NCI-H2081 (cell line): Measurements from ENCODE around the gene SEMA3B.
"Not testable (repeated sequence)": the region's sequence is repeated elsewhere in the genome, so short reads cannot be mapped to it uniquely, and the experiment has no call there.

Experiments
- DNase-seq, 2 experiments: peaks; one replicate each; lab custom pipeline; 2025; lab: John Stamatoyannopoulos, UW

SEMA3B gene

DNA sequence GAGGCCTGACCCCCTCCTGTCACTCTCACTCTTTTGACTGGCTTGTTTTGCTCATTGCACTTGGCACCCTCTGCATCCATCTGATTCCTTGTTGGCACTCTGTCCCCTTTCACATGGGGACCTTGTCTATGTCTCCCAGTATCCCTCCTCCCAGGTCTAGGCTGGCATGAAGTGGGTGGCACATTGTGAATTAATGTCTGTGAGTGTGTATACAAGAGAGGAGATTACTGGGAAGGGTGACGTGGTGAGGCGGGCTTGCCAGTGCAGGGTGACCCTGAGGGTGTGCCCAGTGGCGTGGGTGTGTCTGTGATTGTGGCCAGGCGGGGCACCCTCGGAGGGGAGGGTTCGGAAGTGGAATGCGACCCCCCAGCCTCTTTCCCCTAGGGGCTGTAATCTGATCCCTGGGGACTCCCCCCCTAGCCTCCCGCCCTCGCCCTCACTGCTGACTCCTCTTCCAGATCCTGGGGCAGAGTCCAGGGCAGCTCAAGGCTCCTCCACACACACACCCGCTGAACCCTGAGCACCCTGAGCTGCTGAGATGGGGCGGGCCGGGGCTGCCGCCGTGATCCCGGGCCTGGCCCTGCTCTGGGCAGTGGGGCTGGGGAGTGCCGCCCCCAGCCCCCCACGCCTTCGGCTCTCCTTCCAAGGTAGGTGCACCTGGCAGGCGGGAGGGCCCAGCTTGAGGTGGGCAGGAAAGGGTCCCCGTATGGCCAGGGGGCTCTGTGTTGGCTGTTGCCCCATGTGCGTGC lies at the start of gene SEMA3B:
Gene SEMA3B, plus strand, starts transcription at position 445 of the 749 bp plus-strand sequence. Its CDS starts 94 bp downstream, at position 539.
- DNase-seq = no peak

DNA sequence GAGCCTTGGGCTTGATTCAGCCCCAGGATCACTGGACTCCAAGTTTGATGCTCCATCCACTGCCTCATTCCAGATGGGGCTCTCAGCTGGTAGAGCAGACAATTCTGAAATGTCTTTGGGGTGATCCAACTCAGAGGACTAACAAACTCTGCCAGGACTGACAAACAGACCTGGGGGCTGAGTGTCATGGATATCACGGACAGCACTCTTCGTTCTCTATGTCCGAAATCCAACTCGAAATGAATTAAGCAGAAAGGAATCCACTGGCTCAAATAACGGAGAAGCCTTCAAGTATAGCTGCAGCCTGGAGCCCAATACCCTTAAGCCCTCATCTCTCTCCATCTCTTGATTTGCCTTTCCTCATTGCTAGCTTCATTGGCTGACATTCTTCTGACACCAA lies 49.7 kb upstream of the SEMA3B start:
- DNase-seq = no peak

DNA sequence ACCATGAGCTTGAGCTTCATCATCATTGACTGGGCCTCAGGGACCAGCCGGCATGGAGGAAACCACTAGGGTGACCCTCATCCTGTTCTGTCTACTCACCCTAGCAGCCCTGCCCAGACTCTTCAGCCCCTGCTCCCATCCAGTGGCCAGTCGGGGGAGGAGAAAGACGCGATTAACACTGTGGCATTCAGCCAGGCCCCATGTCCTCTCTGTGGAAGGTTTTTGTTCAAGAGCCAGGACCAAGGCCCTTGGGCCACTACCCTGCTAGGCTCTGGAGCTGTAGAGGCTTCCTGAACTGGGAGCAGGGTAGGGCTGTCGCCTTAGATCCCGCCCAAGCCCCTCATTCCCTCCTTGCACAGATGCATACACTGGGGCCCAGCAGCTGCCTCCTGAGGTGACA lies 48.8 kb upstream of the SEMA3B start:
- no peak for DNase-seq

DNA sequence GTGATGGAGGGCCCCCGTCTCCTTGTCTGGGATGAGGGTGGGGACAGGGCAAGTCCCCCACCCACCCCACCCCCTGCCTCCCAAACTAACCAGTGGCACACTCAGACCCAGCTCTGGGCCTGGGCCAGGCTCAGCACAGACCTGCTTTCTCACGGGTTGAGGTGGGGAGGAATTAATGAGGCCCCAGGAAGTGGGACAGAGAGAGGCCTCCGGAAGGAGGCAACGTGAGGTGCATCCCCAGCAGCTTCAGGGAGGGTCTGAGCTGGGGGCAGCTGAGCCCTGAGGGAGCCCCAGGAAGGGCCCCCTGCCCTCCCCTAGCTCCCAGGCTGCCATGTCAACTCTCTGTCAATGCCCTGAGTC lies 47.9 kb upstream of the SEMA3B start:
- DNase-seq = no peak

DNA sequence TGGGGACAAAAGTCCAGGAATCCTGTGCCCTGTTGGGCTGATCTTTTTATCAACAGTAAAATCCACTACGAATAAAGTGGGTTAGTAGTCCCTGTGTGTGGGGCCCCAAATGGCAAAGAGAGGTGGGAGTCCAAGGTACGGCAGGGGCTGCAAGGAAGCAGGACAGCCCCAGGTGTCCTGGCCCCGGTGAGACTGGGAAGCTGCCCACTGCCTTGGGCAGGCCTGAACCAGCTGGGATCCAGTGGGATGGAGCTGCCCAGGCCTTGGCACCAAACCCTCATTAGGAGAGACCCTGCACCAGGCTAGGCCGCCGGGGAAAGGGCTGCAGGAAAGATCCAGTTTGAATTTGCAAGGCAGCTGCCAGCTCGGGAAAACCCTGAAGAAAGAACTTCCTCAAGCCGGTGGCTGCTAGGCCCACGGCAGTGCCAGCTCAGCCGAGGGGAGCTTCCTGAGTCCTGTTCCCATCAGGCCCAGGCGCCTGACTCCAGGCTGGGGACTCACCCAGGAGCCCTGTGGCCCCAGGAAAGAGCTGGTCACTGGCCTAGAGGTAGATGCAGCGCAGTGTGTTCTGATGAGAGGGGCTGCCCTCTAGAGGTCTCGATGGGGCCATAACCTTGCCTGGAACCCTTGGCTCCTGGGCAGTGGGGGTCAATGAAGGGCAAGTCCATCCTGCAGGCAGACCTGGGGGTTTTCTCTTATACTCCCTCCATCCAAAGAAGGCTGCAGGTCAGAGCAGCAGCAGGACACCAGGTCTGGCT lies 47.4 kb upstream of the SEMA3B start:
- no peak for DNase-seq

DNA sequence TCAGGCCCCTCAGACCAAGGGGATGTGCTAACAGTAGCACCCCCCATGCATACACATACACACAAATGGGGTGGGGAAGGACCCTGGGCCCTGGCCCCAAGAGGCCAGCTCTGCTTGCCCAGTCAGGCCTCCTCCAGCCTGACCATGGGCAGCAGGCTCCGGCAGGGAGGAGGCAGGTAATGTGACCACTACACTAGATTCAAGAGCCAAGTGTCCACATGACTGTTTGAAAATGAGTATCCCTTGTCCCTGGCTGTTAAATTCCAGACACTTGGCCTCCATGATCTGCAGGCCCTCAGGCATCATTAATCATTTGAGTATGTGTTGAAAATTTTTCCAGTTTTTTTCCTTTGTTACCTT lies 46.8 kb upstream of the SEMA3B start:
- DNase-seq = no peak

DNA sequence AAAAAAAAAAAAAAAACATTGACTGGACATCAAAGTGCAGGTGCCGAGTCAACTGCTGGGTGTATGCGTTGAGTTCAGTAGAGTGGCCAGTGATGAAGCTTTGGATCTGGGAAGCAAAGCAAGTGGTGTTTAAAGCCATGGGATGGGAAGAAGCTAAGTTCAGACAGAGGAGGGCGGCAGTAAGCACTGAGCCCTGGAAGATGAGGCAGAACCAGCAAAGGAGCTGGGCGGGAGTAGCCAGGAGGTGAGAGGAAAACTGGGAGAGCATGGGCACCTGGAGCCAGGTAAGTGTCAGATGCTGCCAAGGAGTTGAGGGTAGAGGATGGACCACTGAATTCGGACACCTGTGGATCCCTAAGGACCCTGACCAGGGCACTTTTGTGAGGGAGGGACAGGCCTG lies 44.3 kb upstream of the SEMA3B start:
- DNase-seq = no peak

DNA sequence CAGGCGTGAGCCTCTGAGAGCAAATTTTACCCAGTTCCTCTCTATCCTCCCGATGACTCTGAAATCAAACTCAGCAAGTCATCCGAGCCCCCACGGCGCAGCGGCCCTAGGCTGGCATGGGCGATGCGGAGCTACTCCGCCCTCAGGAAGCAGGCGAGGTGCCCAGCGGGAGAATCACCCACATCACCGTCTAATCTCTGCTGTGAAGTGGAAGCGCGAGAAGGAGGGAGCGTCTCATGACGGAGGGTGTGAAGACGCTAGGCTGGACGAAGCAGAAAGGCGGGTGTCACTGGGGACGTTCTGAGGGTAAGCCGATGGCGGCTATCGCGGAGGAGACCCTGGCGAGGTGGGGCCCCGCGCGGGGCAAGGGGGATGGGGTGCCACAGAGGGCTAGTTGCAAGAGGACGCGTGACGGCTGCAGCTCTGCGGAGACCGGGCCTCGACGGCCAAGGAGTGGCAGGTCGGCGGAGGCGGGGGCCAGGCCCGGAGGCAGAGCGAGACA lies 42.0 kb upstream of the SEMA3B start:
- DNase-seq = peak; percentile 40 to 59

DNA sequence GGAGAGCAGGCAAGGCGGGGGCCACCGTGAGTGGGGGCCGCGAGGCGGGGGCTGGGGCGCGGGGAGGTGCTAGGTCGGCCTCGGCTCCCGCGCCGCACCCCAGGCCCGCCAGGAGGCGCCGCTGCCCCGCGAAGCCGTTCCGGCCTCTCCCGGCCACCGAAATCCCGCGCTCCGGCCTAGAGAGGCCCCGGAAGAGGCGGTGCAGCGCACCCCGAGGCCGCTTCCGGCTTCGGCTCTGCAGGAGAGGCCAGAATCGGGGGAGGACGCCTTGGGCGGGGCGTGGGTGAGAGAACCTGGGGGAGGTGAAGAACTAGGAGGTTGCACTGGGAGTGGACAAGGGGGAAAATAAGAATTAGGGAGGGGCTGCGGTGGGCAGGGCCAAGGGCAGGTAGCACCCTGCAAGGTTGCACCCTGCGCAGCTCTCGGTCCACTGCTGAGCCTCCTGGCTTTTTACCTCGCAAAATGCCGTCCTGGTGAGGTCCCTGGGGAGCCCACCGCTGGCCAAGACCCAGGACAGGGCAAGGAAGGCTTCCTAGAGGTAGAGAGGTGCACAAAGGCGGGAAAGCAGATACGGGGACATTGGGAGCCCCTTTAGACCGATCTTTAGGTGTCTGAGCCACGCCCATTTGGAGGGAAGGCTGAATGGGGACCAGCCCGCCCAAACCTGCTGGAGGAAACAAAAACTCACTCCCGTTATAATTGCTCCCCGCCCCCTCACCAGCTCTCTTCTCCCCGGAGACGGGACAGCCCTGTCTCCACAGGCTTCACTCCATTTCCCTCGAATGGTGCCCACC lies 41.4 kb upstream of the SEMA3B start:
- peak; percentile 80 to 90 for DNase-seq

DNA sequence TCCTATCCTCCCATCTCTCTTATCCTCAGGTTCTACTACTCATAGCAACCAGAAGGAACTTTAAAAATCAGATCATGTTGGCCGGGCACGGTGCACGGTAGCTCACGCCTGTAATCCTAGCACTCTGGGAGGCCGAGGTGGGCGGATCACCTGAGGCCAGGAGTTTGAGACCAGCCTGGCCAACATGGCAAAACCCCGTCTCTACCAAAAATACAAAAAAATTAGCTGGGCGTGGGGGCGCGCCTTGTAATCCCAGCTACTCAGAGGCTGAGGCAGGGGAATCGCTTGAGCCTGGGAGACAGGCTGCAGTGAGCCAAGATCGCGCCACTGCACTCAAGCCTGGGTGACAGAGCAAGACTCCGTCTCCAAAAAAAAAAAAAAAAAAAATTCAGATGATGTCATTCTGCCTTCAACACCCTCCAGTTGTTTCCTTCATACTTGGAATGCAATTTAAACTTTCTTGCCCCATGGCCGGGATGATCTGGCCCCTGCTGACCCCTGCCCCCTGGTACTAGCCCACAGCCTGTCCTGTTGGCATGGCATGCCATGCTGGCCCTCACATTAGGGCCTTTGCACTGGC lies 40.7 kb upstream of the SEMA3B start:
- DNase-seq = not testable (repeated sequence)

DNA sequence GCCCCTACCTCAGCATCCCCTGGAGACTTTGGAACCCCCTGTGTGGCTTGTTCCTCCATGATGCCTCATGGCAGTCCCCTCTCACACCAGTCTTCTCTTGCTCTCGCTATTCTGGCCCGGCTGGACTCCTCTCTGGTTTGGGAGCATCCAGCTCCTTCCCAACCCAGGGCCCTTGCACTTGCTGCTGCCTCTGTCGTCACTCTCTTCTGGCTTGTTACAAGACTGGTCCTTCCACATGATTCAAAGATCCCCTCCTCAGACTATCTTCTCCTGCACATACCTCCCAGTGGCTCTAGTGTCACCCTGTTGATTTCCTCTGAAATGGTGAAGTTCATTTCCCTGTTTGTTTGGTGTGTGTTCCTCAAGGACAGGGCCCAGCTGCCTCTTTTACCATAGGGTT lies 39.5 kb upstream of the SEMA3B start:
- DNase-seq = no peak

DNA sequence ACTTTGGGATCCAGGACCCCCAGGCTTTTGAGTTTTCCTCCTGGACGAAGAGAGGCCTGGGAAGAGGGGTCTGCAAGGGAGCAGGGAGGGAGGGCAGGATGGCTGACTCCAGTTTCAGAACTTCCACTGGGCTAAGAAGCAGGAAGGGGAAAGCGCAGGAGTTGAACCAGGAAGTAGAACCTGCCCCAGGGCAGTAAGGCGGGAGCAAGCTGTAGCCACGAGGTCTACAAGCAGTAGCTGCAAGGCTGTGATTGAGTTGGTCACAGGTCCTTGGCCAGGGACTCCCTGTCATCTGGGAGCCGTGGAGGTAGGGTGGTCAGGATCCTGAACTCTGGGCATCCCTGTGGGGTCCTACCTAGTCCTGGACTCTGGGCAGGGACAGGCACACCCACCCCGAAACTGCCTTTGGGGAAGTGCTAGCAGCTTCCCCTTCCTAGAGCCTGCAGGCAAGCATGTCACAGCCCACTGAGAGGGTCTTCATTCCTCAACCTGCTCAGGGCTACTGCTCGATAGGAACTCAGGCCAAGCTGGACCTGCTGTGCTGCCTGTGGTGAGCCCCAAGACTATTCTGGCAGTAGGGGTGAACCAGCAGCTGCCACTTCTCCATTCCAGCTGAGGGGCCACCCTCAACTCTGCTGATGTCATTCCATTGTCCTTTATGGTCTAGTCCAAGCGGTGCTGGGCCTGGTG lies 38.7 kb upstream of the SEMA3B start:
- DNase-seq = no peak

DNA sequence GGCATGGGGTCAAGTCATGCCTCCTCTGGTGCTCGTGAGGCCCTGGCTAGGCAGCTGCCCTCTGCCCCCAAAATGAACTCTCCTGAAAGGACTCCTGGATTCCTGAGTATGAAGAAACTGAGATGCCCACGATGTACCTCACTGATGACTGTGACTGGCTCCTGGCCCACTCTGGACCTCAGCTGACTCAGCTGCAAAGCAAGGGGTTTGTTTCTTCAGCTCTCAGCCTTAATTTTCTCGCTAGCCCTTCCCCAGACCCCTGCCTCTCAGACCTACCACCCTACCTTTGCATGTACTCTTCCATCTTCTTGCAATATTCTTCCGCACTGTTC lies 38.2 kb upstream of the SEMA3B start:
- DNase-seq = no peak

DNA sequence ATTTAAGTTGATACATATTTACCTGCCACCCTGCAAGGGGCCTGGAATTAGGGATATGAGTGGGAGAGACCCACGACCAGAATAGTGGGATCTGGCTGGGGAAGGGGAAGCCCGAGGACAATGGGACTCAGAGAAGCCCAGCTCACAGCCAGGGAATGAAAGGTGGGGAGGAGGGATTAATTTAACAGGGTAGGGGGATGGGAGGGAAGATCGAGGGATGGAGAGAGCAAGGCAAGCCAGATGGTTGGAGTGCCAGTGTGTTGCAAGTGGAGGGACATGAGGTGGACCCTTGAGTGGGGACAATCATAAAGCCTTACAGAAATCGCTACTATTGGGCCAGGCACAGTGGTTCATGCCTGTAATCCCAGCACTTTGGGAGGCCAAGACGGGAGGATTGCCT lies 37.4 kb upstream of the SEMA3B start:
- DNase-seq = no peak

DNA sequence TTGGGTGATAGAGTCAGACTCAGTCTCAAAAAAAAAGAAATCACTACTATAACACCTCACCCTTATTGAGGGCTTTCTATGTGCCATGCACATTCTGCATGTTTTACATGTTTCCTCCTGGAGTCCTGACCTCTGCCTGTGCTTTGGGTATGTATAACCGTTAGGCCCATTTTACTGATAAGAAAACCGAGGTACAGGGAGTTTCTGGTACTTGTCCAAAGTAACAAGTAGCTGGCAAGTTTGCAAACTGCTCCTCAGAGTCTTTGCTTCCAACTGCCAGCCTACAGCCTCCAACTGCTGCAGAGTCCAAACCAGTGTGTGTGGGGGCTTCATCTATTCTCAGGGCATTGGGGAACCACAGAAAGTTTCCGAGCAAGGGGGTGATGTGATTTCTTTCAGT lies 36.6 kb upstream of the SEMA3B start:
- DNase-seq = no peak

DNA sequence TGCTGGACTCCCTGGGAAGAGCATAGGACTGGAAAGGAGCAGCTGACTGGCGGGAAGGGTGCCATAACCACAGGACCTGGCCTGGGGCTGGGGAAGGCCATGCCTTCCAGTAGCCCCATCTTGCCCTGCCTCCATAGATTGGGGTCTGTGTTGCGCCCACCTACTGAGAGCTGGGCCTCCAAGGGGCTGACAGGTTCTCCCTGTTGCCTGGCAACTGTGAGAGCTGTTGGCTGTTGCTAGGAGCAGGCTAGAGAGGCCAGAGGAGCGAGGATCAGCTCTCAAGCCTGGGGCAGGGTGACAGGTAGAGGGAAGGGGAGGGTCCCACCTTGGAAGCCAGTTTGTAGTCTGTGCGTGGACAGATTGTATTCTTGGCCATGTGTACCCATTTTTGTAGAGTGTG lies 35.8 kb upstream of the SEMA3B start:
- no peak for DNase-seq

DNA sequence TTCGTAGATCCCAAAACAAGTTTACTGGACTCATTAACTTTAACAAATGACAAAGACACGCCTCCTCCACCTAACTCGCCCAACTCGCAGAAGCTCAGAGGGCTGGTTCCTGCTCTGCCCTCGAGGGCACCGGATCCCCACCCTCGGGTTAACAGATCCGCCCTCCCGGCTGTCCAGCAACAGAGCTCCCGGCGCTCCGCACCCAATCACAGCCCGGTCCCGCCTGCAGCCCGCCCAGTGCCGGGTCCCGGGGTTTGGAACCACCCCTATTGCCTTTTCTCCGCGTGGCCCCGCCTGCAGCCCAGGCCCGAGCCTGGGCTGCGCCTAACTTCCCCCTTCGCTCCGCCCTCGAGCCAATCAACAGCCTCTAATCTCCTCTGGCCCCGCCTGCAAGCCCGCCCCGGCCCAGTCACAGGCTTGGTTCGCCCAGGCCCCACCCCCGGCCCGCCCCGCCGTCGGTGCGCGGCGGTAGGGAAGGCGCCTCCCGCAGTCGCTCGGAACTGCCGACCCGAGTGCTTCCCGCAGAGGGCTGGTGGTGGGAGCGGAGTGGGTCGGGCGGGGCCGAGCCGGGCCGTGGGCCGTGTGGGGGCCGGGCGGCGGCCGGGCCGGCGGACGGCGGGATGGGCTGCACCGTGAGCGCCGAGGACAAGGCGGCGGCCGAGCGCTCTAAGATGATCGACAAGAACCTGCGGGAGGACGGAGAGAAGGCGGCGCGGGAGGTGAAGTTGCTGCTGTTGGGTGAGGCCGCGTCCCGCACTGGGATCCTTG lies 33.0 kb upstream of the SEMA3B start, which contains the start of gene GNAI2:
Gene GNAI2, plus strand, starts transcription at position 489 of the 768 bp plus-strand sequence. Its CDS starts 132 bp downstream, at position 621.
- DNase-seq = peak; percentile 93 to 95

DNA sequence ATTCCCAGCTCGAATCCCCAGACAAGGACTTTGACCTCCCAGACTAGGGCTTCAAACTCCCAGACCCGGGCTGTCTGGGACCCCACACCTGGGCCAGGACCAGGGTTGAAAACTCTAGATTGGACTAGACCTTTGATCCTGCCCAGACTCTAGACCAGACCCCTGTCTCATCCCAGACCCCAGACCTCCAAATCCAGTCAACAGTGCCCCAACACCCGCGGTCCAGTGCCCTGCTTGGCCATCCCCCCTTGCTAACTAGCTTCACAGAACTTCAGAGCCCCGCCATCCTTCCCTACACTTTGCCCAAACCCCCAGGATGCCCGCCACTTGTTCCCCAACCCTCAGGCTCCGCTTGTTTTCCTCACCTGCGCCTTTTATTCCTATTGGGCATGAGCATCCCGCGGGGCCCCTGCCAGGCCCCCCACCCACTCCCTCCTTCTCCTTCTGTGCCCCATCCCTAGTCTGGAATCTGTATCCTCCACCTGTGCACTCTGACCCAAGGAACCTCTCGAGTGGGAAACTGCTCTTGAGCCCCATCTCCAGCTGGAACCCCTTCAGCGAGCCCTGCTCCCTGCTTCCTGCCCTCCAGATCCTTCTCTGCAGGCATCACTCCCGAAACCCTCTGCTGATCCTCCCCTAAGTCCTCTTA lies 32.3 kb upstream of the SEMA3B start:
- no peak for DNase-seq

DNA sequence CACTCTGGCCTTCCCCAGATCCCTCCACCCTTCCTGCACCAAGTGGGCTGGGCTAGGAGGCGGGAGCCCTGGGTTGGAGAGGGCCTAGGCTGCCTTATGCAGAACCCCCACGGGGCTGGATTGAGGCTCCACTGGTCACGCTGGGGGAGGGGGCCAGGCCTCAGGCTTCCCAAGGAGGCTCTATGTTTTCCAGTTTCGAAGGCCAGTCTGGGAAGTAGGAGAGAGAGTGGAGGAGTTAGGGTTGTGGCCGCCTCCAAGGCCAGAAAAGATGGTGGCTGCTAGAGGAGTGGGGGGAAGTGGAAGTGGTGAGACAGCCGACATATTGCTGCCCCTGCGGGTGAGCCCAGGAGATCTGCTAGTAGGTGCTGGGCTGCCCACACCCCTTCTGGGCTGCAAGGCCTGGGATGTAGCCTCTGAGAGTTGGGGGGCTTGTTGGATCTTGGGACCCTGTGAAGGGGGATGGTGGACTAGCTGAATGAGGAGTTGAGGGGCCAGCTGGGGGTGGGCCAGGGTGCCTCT lies 31.8 kb upstream of the SEMA3B start:
- no peak for DNase-seq
